A549 (cell line): ENCODE results near the gene ZNF576. TPM values are rescaled to one million over a fixed set of nuclear protein-coding genes. Genes with fewer than 3 reads are reported as not detected.

Experiments used
- ATAC-seq, 2 experiments: fragments of 200-7000 bp in 1 of 2; fragments of >200 bp in 1 of 2; cut with Nextera tagmentation in 1 of 2; cut with Tn5 transposase in 1 of 2; 3 replicates each; pipeline versions ENCODE4 v1.8.0 to v1.9.1; 2018 to 2020; ENCODE audit warnings: mild to moderate bottlenecking in 1 of 2, moderate library complexity in 1 of 2
- CTCF ChIA-PET: fragments of 300-600 bp; sonication (Branson Sonifier 250); formaldehyde crosslinking; extraction: SDS; loops from one replicate; lab custom pipeline; 2021; ENCODE audit warnings: antibody characterized with exemption, inconsistent platforms; lab: Yijun Ruan, JAX
- POLR2A ChIA-PET: fragments of 350-600 bp; formaldehyde crosslinking; extraction: SDS; loops from one replicate; lab custom pipeline; 2021; ENCODE audit warnings: antibody characterized with exemption, inconsistent platforms; lab: Yijun Ruan, JAX
- DNase-seq, 2 experiments: peaks; one replicate each; pipeline versions ENCODE4 v3.0.0 to v3.0.0-alpha.2; 2011 to 2016; ENCODE audit warnings: low read depth in 1 of 2, low spot score in 1 of 2
- FAIRE-seq: peaks from 2 replicates; lab custom pipeline; 2011; peaks lifted over from hg19 to GRCh38; lab: Jason Lieb, UNC
- H3K27ac ChIP-seq, 2 experiments: fragments of >200 bp; sonication (Bioruptor Twin); formaldehyde crosslinking; 3 replicates each; pipeline ENCODE4 v1.5.1; 2016 to 2017
- H3K4me1 ChIP-seq: fragments of >200 bp; sonication (Bioruptor Twin); formaldehyde crosslinking; 3 replicates; pipeline ENCODE4 v1.6.1; 2016
- H3K4me2 ChIP-seq: fragments of >200 bp; sonication (Bioruptor Twin); formaldehyde crosslinking; 3 replicates; pipeline ENCODE4 v1.6.1; 2016
- H3K4me3 ChIP-seq: fragments of >200 bp; sonication (Bioruptor Twin); formaldehyde crosslinking; 3 replicates; pipeline ENCODE4 v1.5.1; 2016
- H3K9me3 ChIP-seq: fragments of >200 bp; sonication (Bioruptor Twin); formaldehyde crosslinking; 3 replicates; pipeline ENCODE4 v1.6.1; 2016
- ATOH8 ChIP-seq: fragments of 250-450 bp; sonication (Bioruptor Pico); IDR thresholded peaks from 2 replicates; pipeline ENCODE4 v1.5.0; 2020; ENCODE audit warnings: low read depth, mild to moderate bottlenecking, moderate library complexity
- CBX2 ChIP-seq: fragments of 200-600 bp; sonication (generic); IDR thresholded peaks from 2 replicates; pipeline ENCODE4 v1.6.1; 2016; ENCODE audit warnings: low read depth, mild to moderate bottlenecking, borderline replicate concordance
- CBX8 ChIP-seq: fragments of 200-600 bp; sonication (generic); IDR thresholded peaks from 2 replicates; pipeline ENCODE4 v1.6.1; 2016
- CEBPB ChIP-seq, 2 experiments: fragments of >200 bp in 1 of 2; sonication (Bioruptor Twin) in 1 of 2; formaldehyde crosslinking in 1 of 2; IDR thresholded peaks; 2 replicates each; pipeline ENCODE4 v1.6.1; 2012 to 2016
- CTCF ChIP-seq: fragments of >200 bp; sonication (Bioruptor Twin); formaldehyde crosslinking; IDR thresholded peaks from 3 replicates; pipeline ENCODE4 v1.5.1; 2016
- EHF ChIP-seq: fragments of 250-450 bp; sonication (Bioruptor Pico); IDR thresholded peaks from 2 replicates; pipeline ENCODE4 v1.5.0; 2020; ENCODE audit warnings: mild to moderate bottlenecking
- FOXS1 ChIP-seq: fragments of 250-450 bp; sonication (Bioruptor Pico); IDR thresholded peaks from 2 replicates; pipeline ENCODE4 v1.5.0; 2020; ENCODE audit warnings: mild to moderate bottlenecking, moderate library complexity
- GATA3 ChIP-seq: IDR thresholded peaks from 2 replicates; pipeline ENCODE4 v1.6.1; 2012; ENCODE audit warnings: borderline replicate concordance
- HDAC2 ChIP-seq: fragments of 200-600 bp; sonication (generic); IDR thresholded peaks from 2 replicates; pipeline ENCODE4 v1.6.1; 2016
- HOXB13 ChIP-seq: fragments of 250-450 bp; sonication (Bioruptor Pico); IDR thresholded peaks from 2 replicates; pipeline ENCODE4 v1.5.0; 2020; ENCODE audit warnings: low read depth, mild to moderate bottlenecking, moderate library complexity
- HOXB5 ChIP-seq: fragments of 250-450 bp; sonication (Bioruptor Pico); IDR thresholded peaks from 2 replicates; pipeline ENCODE4 v1.5.0; 2020; ENCODE audit warnings: mild to moderate bottlenecking, moderate library complexity
- JUN ChIP-seq, 2 experiments: fragments of >200 bp; sonication (Bioruptor Twin); formaldehyde crosslinking; IDR thresholded peaks; 2 replicates in 1 of 2; 3 replicates in 1 of 2; pipeline ENCODE4 v1.6.1; 2016 to 2017
- KDM1A ChIP-seq: fragments of 200-600 bp; sonication (generic); IDR thresholded peaks from 2 replicates; pipeline ENCODE4 v1.6.1; 2016; ENCODE audit warnings: low read depth, mild to moderate bottlenecking
- MAFK ChIP-seq: fragments of 450-650 bp; IDR thresholded peaks from 2 replicates; pipeline ENCODE4 v1.6.1; 2014; ENCODE audit not compliant: partially characterized antibody
- NFE2L2 ChIP-seq: fragments of 150-350 bp; conservative IDR thresholded peaks from 2 replicates; pipeline ENCODE4 v1.6.1; 2014; ENCODE audit warnings: low read length
- PBX3 ChIP-seq: IDR thresholded peaks from 2 replicates; pipeline ENCODE4 v1.6.1; 2012
- RAD21 ChIP-seq, 2 experiments: fragments of >200 bp in 1 of 2; sonication (Bioruptor Twin) in 1 of 2; formaldehyde crosslinking in 1 of 2; IDR thresholded peaks in 1 of 2; conservative IDR thresholded peaks in 1 of 2; 2 replicates in 1 of 2; 3 replicates in 1 of 2; pipeline ENCODE4 v1.6.1; 2012 to 2018; ENCODE audit warnings: inconsistent platforms in 1 of 2
- RCOR1 ChIP-seq: fragments of 150-350 bp; IDR thresholded peaks from 2 replicates; pipeline ENCODE4 v1.6.1; 2014; ENCODE audit warnings: antibody characterized with exemption, low read length, low read depth
- TFCP2L1 ChIP-seq: fragments of 250-450 bp; sonication (Bioruptor Pico); IDR thresholded peaks from 2 replicates; pipeline ENCODE4 v1.5.0; 2021; ENCODE audit warnings: mild to moderate bottlenecking
- TP53 ChIP-seq: fragments of 250-450 bp; sonication (Bioruptor Pico); IDR thresholded peaks from 2 replicates; pipeline ENCODE4 v1.5.0; 2021; ENCODE audit warnings: mild to moderate bottlenecking, moderate library complexity
- ZC3H11A ChIP-seq: fragments of 450-650 bp; IDR thresholded peaks from 2 replicates; pipeline ENCODE4 v1.6.1; 2014; ENCODE audit warnings: antibody characterized with exemption, mild to moderate bottlenecking
- WGBS: methylation state at CpG from one replicate; pipeline ENCODE4 v1.1.6; 2017; ENCODE audit errors: missing lambda C conversion rate; 5-methylcytosine and 5-hydroxymethylcytosine counted together
- polyA plus RNA-seq, 4 experiments: library from polyadenylated mRNA; depleted of rRNA in 3 of 4; stranded (reverse); fragments of >200 nt; fragmentation: RNase III in 1 of 4; extraction: RNeasy Plus Mini Kit Qiagen cat#74134 plus additional on column Dnase treatment in 1 of 4; gene quantifications; 2 replicates in 3 of 4; 3 replicates in 1 of 4; pipeline ENCODE4 v1.2.3, GENCODE V29; 2011 to 2017

The ZNF576 gene
- polyA plus RNA-seq, 2 of the 4 experiments (the other 2 are of a cell fraction): 10.6 to 16.5 TPM

GRCh38 chr19:43562226-43562697 is 34.1 kb upstream of the ZNF576 start:
- no peak overlapping the region for H3K4me3 ChIP-seq
- FAIRE-seq (no peak), DNase-seq (no peak), ATAC-seq (peak in 1 of 2 experiments; percentile 26; a peak in 1 of 6 replicates)
- H3K4me2 ChIP-seq: no peak overlapping the region
- TF ChIP-seq ZC3H11A: no peak
- TF ChIP-seq EHF: no peak
- no peak for TF ChIP-seq KDM1A
- TF ChIP-seq HDAC2: no peak
- H3K4me1 ChIP-seq: peaks cover 9% of the 10 kb centered on the region; the same call in 1 of the 3 replicates
- ChIA-PET POLR2A (no interaction called here), CTCF (interaction anchor here (2.2 to 2.9 kb wide), 3 partner anchors 9 to 27 kb away, joined by 6 to 8 read pairs (median 7); no protein-coding TSS in a partner anchor)
- WGBS: 89% methylated on average over 6 of the region's 6 CpGs
- H3K27ac ChIP-seq: no peak overlapping the region
- H3K9me3 ChIP-seq: no peaks in the 10 kb centered on the region

- WGBS: 76% methylated on average over 14 of the region's 14 CpGs
- Histone ChIP-seq H3K4me3 (no peak overlapping the region), H3K9me3 (no peaks in the 10 kb centered on the region), H3K4me2 (no peak overlapping the region), H3K27ac (no peak overlapping the region), H3K4me1 (peaks cover 9% of the 10 kb centered on the region; the same call in 1 of the 3 replicates)
- ATAC-seq (no peak), DNase-seq (no peak), FAIRE-seq (no peak)
- POLR2A ChIA-PET: no interaction called here
- TF ChIP-seq HOXB13 (CRISPR knock-in tag): no peak
- TF ChIP-seq MAFK: no peak
- TF ChIP-seq PBX3: no peak
- TF ChIP-seq NFE2L2: no peak
- TF ChIP-seq TFCP2L1 (CRISPR knock-in tag): no peak
- TF ChIP-seq RCOR1: no peak
- no peak for TF ChIP-seq CTCF
- TF ChIP-seq ATOH8 (CRISPR knock-in tag): no peak
- TF ChIP-seq GATA3: no peak
- no peak for TF ChIP-seq TP53 (CRISPR knock-in tag)
- TF ChIP-seq FOXS1 (CRISPR knock-in tag): no peak
- TF ChIP-seq JUN (IDR thresholded peaks at IDR 0.05): no peak
- CTCF ChIA-PET: interaction anchor here (2.2 to 2.9 kb wide), 3 partner anchors 9 to 28 kb away, joined by 6 to 8 read pairs (median 7); no protein-coding TSS in a partner anchor
Observed at GRCh38 chr19:43562698-43563241, 33.6 kb upstream of the ZNF576 start.

- FAIRE-seq (no peak), DNase-seq (no peak), ATAC-seq (no peak)
- no peak overlapping the region for H3K4me3 ChIP-seq
- H3K9me3 ChIP-seq: no peaks in the 10 kb centered on the region
- no peak overlapping the region for H3K27ac ChIP-seq
- H3K4me1 ChIP-seq: peaks cover 9% of the 10 kb centered on the region; the same call in 1 of the 3 replicates
- POLR2A ChIA-PET: no interaction called here
- WGBS: 72% methylated on average over 10 of the region's 10 CpGs
- no peak overlapping the region for H3K4me2 ChIP-seq
- no peak for TF ChIP-seq CBX2
- no peak for TF ChIP-seq CEBPB (IDR thresholded peaks at IDR 0.05)
- no peak for TF ChIP-seq RAD21 (conservative IDR thresholded peaks at IDR 0.05 in 1 of 2, IDR thresholded peaks at IDR 0.05 in 1 of 2)
- TF ChIP-seq NFE2L2: no peak
- TF ChIP-seq HOXB5 (CRISPR knock-in tag): no peak
- TF ChIP-seq CBX8: no peak
- TF ChIP-seq KDM1A: 0 out of 2 replicates have a peak, but pooled peaks have one; percentile 46
- CTCF ChIA-PET: interaction anchor here (0.7 to 10.2 kb wide), 5 partner anchors 9 to 118 kb away, joined by 3 to 69 read pairs (median 5); partner anchors contain the start of gene PLAUR
Observed at GRCh38 chr19:43563816-43564457, 32.5 kb upstream of the ZNF576 start.
